Activated naive CD8-positive, alpha-beta T cell treated with anti-CD3 and anti-CD28 coated beads, Interleukin-2, amount 10 ng/mL, durations not matched to agents 7 days and 5 days (primary cell): ENCODE data around the gene ZG16. TPM values are rescaled to one million over a fixed set of nuclear protein-coding genes. Genes with fewer than 3 reads are reported as not detected.
"Not testable (repeated sequence)": the region's sequence is repeated elsewhere in the genome, so short reads cannot be mapped to it uniquely, and the experiment has no call there.

Source experiments
- ATAC-seq: fragments of 150-1000 bp; cut with Tn5 transposase; one replicate; pipeline ENCODE4 v1.10.0; 2021; ENCODE audit warnings: low read depth, moderate library complexity
- POLR2A ChIA-PET: fragments of 350-600 bp; sonication (Branson Sonifier 250); formaldehyde crosslinking; loops from one replicate; lab custom pipeline; 2021; ENCODE audit warnings: antibody characterized with exemption; lab: Charles Lee
- DNase-seq: peaks from one replicate; pipeline ENCODE4 v3.0.0; 2021
- H3K27ac Mint-ChIP-seq: one replicate; pipeline ENCODE4 v1.8.0; 2022; ENCODE audit warnings: mild to moderate bottlenecking, mixed read lengths
- H3K27me3 Mint-ChIP-seq: one replicate; pipeline ENCODE4 v1.8.0; 2022; ENCODE audit warnings: mild to moderate bottlenecking, moderate library complexity, mixed read lengths
- H3K36me3 Mint-ChIP-seq: one replicate; pipeline ENCODE4 v1.8.0; 2021; ENCODE audit warnings: mild to moderate bottlenecking, mixed read lengths
- H3K4me1 Mint-ChIP-seq: one replicate; pipeline ENCODE4 v1.8.0; 2021; ENCODE audit warnings: mixed read lengths
- H3K4me3 Mint-ChIP-seq: one replicate; pipeline ENCODE4 v1.8.0; 2022; ENCODE audit warnings: mild to moderate bottlenecking, moderate library complexity, mixed read lengths
- H3K9me3 Mint-ChIP-seq: one replicate; pipeline ENCODE4 v1.8.0; 2021; ENCODE audit warnings: mixed read lengths
- total RNA-seq, 2 experiments: library from RNA; stranded (reverse); gene quantifications; one replicate each; pipeline ENCODE4 v1.2.3, GENCODE V29; 2021

ZG16 gene
- total RNA-seq, 2 experiments from 2014 or later = not detected

DNA sequence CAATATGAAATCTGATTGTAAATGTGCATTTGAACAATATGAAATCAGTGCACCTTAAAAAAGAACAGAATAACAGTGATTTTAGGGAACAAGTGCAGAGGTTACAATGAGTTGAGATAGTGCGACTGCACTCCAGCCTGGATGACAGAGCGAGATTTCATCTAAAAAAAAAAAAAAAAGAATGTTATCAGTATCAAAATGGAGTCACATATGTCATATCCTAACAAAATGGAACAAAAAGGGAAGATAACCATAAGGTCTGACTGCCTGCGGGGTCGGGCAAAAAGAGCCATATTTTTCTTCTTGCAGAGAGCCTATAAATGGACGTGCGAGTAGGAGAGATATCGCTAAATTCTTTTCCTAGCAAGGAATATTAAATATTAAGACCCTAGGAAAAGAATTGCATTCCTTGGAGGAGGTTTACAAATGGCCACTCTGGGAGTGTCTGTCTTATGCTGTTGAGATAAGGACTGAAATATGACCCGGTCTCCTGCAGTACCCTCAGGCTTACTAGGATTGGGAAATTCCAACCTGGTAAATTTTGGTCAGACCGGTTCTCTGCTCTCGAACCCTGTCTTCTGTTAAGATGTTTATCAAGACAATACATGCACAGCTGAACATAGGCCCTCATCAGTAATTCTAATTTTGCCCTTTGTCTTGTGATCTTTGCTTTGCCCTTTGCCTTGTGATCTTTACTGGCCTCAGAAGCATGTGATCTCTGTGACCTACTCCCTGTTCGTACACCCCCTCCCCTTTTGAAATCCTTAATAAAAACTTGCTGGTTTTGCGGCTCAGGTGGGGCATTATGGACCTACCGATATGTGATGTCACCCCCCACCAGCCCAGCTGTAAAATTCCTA is 5.3 kb downstream of the ZG16 start:
- not testable (repeated sequence) for H3K4me3 Mint-ChIP-seq

DNA sequence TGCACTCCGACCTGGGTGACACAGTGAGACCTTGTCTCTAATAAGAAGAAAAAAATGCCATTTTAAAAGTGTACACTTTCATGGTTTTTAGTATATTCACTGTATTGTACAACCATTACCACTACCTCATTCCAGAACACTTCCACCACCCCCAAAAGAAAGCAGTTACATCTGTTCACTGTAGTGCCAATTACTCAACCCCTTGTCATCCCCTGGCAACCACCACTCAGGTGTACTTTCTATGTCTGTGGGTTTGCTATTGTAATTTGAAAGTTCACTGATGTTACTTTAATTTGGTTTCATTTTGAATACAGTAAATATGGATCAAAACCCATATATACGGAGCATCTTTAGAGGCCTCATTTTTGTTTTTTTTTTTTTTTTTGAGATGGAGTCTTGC is 6.1 kb downstream of the ZG16 start:
- no peaks in the 10 kb centered on the region for H3K9me3 Mint-ChIP-seq
- H3K27me3 Mint-ChIP-seq = no peaks in the 10 kb centered on the region
- peak overlapping the region; percentile 37 for H3K27ac Mint-ChIP-seq
- H3K36me3 Mint-ChIP-seq = no peaks in the 10 kb centered on the region
- peak overlapping the region; percentile 22 for H3K4me3 Mint-ChIP-seq
- DNase-seq = no peak
- no peak for ATAC-seq
- peaks cover 19% of the 10 kb centered on the region for H3K4me1 Mint-ChIP-seq
- POLR2A ChIA-PET = interaction anchor here (0.5 to 1.7 kb wide), 9 partner anchors 18 to 187 kb away, joined by 3 to 7 read pairs (median 4); partner anchors contain the start of gene C16orf54

More for the DNA sequence above, 5.3 kb downstream of the ZG16 start:
- H3K9me3 Mint-ChIP-seq, H3K36me3 Mint-ChIP-seq, POLR2A ChIA-PET, DNase-seq, ATAC-seq, H3K27ac Mint-ChIP-seq, H3K27me3 Mint-ChIP-seq: not testable (repeated sequence)
- H3K4me1 Mint-ChIP-seq = peaks cover 17% of the 10 kb centered on the region

DNA sequence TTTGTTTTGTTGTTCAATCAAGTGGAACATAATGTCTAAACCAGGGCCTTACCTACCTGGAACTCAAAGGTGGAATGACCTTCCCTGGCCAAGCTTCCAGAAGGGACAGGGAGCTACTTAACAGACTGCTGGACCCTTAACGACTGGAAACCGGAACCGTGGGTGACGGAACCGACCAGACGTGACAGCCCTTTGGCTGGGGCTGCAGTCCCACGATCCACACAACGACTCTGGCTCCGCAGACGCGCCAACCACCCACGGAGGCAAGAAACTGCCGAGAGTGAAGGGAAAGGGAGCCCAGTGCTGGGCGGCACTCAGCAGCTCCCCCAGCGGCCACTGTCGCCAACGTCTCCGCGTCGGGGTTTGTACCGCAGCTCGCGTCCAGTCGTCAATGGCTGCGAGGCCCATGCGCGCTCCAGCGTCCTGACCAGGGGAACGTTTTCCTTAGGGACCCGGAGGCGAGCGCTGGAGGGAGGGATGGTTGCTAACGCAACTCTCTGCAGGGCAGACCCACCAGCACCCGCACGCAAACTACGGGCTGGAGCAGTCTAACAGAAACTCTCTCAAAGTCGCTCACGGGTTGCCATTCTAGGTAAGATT is 6.9 kb downstream of the ZG16 start:
- Mint-ChIP-seq H3K27me3 (no peaks in the 10 kb centered on the region), H3K4me3 (peak overlapping the region; percentile 67), H3K27ac (peak overlapping the region; percentile 30), H3K4me1 (peaks cover 21% of the 10 kb centered on the region), H3K36me3 (no peaks in the 10 kb centered on the region), H3K9me3 (no peaks in the 10 kb centered on the region)
- POLR2A ChIA-PET = interaction anchor here (0.5 to 1.7 kb wide), 10 partner anchors 17 to 186 kb away, joined by 3 to 7 read pairs (median 4); partner anchors contain the start of gene C16orf54
- ATAC-seq (peak; percentile 93), DNase-seq (peak; percentile 82)

DNA sequence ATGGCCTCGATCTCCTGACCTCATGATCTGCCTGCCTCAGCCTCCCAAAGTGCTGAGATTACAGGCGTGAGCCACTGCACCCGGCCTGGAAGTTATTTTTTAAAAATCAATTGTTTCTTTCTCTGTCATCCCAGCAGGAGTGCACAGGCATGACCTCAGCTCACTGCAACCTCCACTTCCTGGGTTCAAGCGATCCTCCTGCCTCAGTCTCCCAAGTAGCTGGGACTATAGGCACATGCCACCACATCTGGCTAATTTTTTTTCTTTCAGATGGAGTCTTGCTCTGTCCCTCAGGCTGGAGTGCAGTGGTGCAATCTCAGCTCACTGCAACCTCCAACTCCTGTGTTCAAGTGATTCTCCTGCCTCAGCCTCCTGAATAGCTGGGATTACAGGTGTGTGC is 9.1 kb downstream of the ZG16 start:
- H3K27me3 Mint-ChIP-seq, H3K36me3 Mint-ChIP-seq, H3K9me3 Mint-ChIP-seq, DNase-seq, ATAC-seq, H3K4me3 Mint-ChIP-seq, H3K27ac Mint-ChIP-seq: not testable (repeated sequence)
- peaks cover 24% of the 10 kb centered on the region for H3K4me1 Mint-ChIP-seq
- POLR2A ChIA-PET = interaction anchor here (1.1 kb wide), 1 partner anchor 41 kb away, joined by 4 read pairs; the partner anchor contains the start of gene C16orf54

- peak overlapping the region; percentile 99 for H3K4me3 Mint-ChIP-seq
- POLR2A ChIA-PET = interaction anchor here (0.5 to 9.3 kb wide), 28 partner anchors 15 to 396 kb away, joined by 3 to 165 read pairs (median 4); partner anchors contain the start of genes C16orf54, HIRIP3, MAZ and MVP
- H3K27ac Mint-ChIP-seq = peak overlapping the region; percentile 98
- ATAC-seq = no peak
- peaks cover 23% of the 10 kb centered on the region for H3K36me3 Mint-ChIP-seq
- H3K4me1 Mint-ChIP-seq = peaks cover 35% of the 10 kb centered on the region
- H3K27me3 Mint-ChIP-seq = no peaks in the 10 kb centered on the region
- no peak for DNase-seq
- no peaks in the 10 kb centered on the region for H3K9me3 Mint-ChIP-seq
These were observed 11.7 kb downstream of the ZG16 start for GRCh38 chr16:29789775-29790182.

DNA sequence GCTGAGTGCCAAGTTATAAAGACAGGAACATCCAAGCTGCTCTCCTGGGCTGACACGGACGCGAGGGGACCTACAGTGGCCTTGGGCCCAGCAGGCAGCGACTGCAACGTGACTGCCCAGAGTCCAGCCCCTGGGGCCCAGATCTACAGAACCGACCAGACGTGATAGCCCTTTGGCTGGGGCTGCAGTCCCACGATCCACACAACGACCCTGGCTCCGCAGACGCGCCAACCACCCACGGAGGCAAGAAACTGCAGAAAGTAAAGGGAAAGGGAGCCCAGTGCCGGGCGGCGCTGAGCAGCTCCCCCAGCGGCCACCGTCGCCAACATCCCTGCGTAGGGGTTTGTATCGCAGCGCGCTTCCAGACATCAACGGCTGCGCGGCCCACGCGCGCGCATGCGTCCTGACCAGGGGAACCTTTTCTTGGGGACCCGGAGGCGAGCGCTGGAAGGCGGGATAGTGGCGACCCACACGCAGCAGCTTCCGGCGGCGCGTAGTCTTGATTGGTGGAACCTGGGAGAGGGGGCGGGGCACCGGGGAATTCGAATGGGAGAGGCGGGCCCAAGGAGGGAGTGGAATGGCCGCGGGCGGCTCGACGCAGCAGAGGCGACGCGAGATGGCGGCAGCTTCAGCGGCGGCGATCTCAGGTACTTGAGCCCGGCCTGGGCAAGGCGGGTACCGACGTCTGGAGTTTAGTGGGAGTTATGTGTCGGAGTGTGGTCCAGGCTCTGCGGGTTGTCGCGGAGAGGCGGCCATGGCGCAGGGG is 12.3 kb downstream of the ZG16 start, which contains the start of gene KIF22:
TSS of gene KIF22 (plus strand) at position 569 of the 766 bp plus-strand sequence. CDS start at position 578, 9 bp downstream.
- DNase-seq = peak; percentile 100
- H3K36me3 Mint-ChIP-seq = peaks cover 26% of the 10 kb centered on the region
- peak within 1 kb of the TSS; percentile 98 for H3K27ac Mint-ChIP-seq
- H3K9me3 Mint-ChIP-seq = no peaks in the 10 kb centered on the region
- H3K27me3 Mint-ChIP-seq = no peaks in the 10 kb centered on the region
- ATAC-seq = peak; percentile 97
- peak within 1 kb of the TSS; percentile 99 for H3K4me3 Mint-ChIP-seq
- peaks cover 33% of the 10 kb centered on the region for H3K4me1 Mint-ChIP-seq
- POLR2A ChIA-PET = interaction anchor here (0.5 to 9.3 kb wide), 30 partner anchors 10 to 395 kb away, joined by 3 to 165 read pairs (median 4); partner anchors contain the start of genes C16orf54, HIRIP3, MAZ and MVP

DNA sequence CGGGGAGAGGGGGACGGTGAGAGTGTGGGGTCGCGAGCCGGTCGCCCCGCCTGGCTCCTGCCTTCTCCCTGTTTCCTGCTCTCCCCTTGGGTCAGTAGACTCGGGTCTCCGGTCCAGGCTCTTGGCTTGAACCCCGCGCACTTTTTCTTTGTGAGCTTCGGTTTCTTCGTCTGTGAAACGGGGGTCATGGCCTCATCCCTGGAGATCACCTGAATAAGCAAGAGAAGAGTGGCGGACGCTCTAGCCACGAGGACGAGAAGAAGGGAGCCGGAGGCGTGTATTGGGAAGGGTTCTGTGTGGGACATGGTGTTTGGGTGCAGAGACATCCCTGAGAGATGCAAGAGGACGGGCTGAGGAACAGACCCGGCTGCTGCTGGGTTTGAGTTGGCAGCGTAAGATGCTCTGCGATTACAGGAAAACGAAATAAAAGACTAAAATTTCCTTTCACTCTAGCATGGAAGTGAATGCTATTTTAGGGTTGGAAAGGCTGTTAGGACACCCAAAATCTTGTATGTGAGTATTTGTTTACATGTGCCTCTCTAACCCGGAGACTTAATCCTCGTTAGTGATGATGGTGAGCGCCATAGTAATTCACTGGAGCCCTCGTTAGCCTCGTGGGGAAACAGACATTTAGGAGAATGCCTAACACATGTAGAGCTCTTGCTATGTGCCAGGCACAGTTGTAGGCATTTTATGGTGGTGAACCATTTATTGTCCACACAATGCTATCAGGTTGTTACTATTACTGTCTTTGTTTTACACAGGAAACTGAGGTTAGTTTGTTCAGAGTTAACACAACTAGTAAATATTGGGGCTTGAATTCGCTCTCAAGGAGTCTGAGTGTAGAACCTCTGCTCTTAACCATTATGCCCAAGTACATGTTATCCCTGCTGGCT is 13.1 kb downstream of the ZG16 start:
- Mint-ChIP-seq H3K4me1 (peaks cover 31% of the 10 kb centered on the region), H3K9me3 (no peaks in the 10 kb centered on the region), H3K27me3 (no peaks in the 10 kb centered on the region), H3K27ac (peak overlapping the region; percentile 98), H3K36me3 (peaks cover 26% of the 10 kb centered on the region), H3K4me3 (peak overlapping the region; percentile 99)
- DNase-seq (no peak), ATAC-seq (no peak)
- POLR2A ChIA-PET = interaction anchor here (0.8 to 9.3 kb wide), 19 partner anchors 11 to 204 kb away, joined by 3 to 165 read pairs (median 7); partner anchors contain the start of genes C16orf54, HIRIP3, MAZ and MVP

GRCh38 chr16:29791845-29792807 is 14.1 kb downstream of the ZG16 start:
- ATAC-seq = no peak
- Mint-ChIP-seq H3K4me1 (peaks cover 31% of the 10 kb centered on the region), H3K4me3 (peak overlapping the region; percentile 99), H3K27me3 (no peaks in the 10 kb centered on the region), H3K27ac (peak overlapping the region; percentile 98), H3K36me3 (peaks cover 33% of the 10 kb centered on the region), H3K9me3 (no peaks in the 10 kb centered on the region)
- DNase-seq = no peak
- POLR2A ChIA-PET = interaction anchor here (2.1 to 9.3 kb wide), 5 partner anchors 13 to 56 kb away, joined by 10 to 165 read pairs (median 19); partner anchors contain the start of genes C16orf54, MAZ, MVP and PAGR1

- H3K9me3 Mint-ChIP-seq, ATAC-seq, DNase-seq, H3K27me3 Mint-ChIP-seq: not testable (repeated sequence)
- Mint-ChIP-seq H3K36me3 (peaks cover 39% of the 10 kb centered on the region), H3K4me3 (peak overlapping the region; percentile 99), H3K27ac (peak overlapping the region; percentile 77), H3K4me1 (peaks cover 31% of the 10 kb centered on the region)
- POLR2A ChIA-PET = interaction anchor here (9.3 kb wide), 1 partner anchor 12 kb away, joined by 165 read pairs; the partner anchor contains the start of gene MAZ
These were observed 15.1 kb downstream of the ZG16 start for GRCh38 chr16:29793153-29793552.

GRCh38 chr16:29794231-29794710 is 16.2 kb downstream of the ZG16 start:
- POLR2A ChIA-PET = interaction anchor here (0.9 to 9.3 kb wide), 3 partner anchors 11 to 55 kb away, joined by 3 to 165 read pairs (median 3); partner anchors contain the start of gene MAZ
- peaks cover 41% of the 10 kb centered on the region for H3K36me3 Mint-ChIP-seq
- H3K27ac Mint-ChIP-seq = no peak overlapping the region
- ATAC-seq = no peak
- no peaks in the 10 kb centered on the region for H3K27me3 Mint-ChIP-seq
- H3K9me3 Mint-ChIP-seq = no peaks in the 10 kb centered on the region
- no peak overlapping the region for H3K4me3 Mint-ChIP-seq
- DNase-seq = no peak
- H3K4me1 Mint-ChIP-seq = peaks cover 29% of the 10 kb centered on the region
